Activated T-cell treated with anti-CD3 and anti-CD28 coated beads for 48 hours (primary cell): ENCODE results near the gene NDUFV1.
"Not testable (repeated sequence)": the region's sequence is repeated elsewhere in the genome, so short reads cannot be mapped to it uniquely, and the experiment has no call there.

Experiments
- DNase-seq: peaks from one replicate; pipeline ENCODE4 v3.0.0-alpha.2; 2020; ENCODE audit warnings: low read depth

NDUFV1 gene

GRCh38 chr11:67586568-67587250, 20.0 kb upstream of the NDUFV1 start:
- DNase-seq, result no peak

GRCh38 chr11:67588136-67588503, 18.6 kb upstream of the NDUFV1 start:
- no peak for DNase-seq

GRCh38 chr11:67588899-67589415, 17.8 kb upstream of the NDUFV1 start:
- not testable (repeated sequence) for DNase-seq

GRCh38 chr11:67592880-67593564, 13.7 kb upstream of the NDUFV1 start:
- no peak for DNase-seq

- DNase-seq, result no peak
These were observed 13.2 kb upstream of the NDUFV1 start for GRCh38 chr11:67593565-67593905.

- DNase-seq, result no peak
These were observed 12.3 kb upstream of the NDUFV1 start for GRCh38 chr11:67594480-67594879.

GRCh38 chr11:67596753-67597300, 9.9 kb upstream of the NDUFV1 start:
- no peak for DNase-seq

- not testable (repeated sequence) for DNase-seq
These were observed 9.3 kb upstream of the NDUFV1 start for GRCh38 chr11:67597458-67597857.

- DNase-seq, result not testable (repeated sequence)
These were observed 8.8 kb upstream of the NDUFV1 start for GRCh38 chr11:67597963-67598362.

GRCh38 chr11:67599149-67599548, 7.6 kb upstream of the NDUFV1 start:
- DNase-seq, result no peak

GRCh38 chr11:67600324-67601029, 6.3 kb upstream of the NDUFV1 start:
- no peak for DNase-seq

- no peak for DNase-seq
These were observed 5.6 kb upstream of the NDUFV1 start for GRCh38 chr11:67601098-67601497.

GRCh38 chr11:67604119-67604518, 2.6 kb upstream of the NDUFV1 start:
- DNase-seq, result not testable (repeated sequence)

GRCh38 chr11:67604815-67605214, 1.9 kb upstream of the NDUFV1 start:
- no peak for DNase-seq

- no peak for DNase-seq
These were observed 1.3 kb upstream of the NDUFV1 start for GRCh38 chr11:67605231-67606011.

- no peak for DNase-seq
These were observed 644 bp upstream of the NDUFV1 start for GRCh38 chr11:67606093-67606491.

GRCh38 chr11:67607507-67607906, 771 bp downstream of the NDUFV1 start:
- DNase-seq, result no peak

- no peak for DNase-seq
These were observed 1.8 kb downstream of the NDUFV1 start for GRCh38 chr11:67608486-67608885.

- DNase-seq, result no peak
These were observed 2.6 kb downstream of the NDUFV1 start for GRCh38 chr11:67609316-67609715.

- no peak for DNase-seq
These were observed 3.6 kb downstream of the NDUFV1 start for GRCh38 chr11:67610302-67610868.

GRCh38 chr11:67611165-67611564, 4.4 kb downstream of the NDUFV1 start:
- DNase-seq, result no peak
